B cell (primary cell): Measurements from ENCODE around the gene SIGMAR1. TPM values are rescaled to one million over a fixed set of nuclear protein-coding genes. Genes with fewer than 3 reads are reported as not detected.

Source experiments
- ATAC-seq: fragments of 200-7000 bp; cut with Tn5 transposase; one replicate; pipeline ENCODE4 v1.10.0; 2021; ENCODE audit warnings: low read depth, mild to moderate bottlenecking, moderate number of reproducible peaks, moderate library complexity
- CTCF ChIA-PET: fragments of 350-600 bp; sonication (Branson Sonifier 250); formaldehyde crosslinking; loops from one replicate; lab custom pipeline; 2021; ENCODE audit warnings: antibody characterized with exemption, inconsistent platforms; lab: Charles Lee
- POLR2A ChIA-PET: fragments of 350-600 bp; sonication (Branson Sonifier 250); formaldehyde crosslinking; loops from one replicate; lab custom pipeline; 2021; ENCODE audit warnings: antibody characterized with exemption; lab: Charles Lee
- DNase-seq: peaks from one replicate; pipeline ENCODE4 v3.0.0; 2013
- H2AFZ ChIP-seq: 2 replicates; pipeline ENCODE4 v1.6.1; 2012; ENCODE audit warnings: mild to moderate bottlenecking, low read depth, low read length; ENCODE audit not compliant: insufficient read depth, poor library complexity, severe bottlenecking
- H3K27ac ChIP-seq, 2 donors: 1 replicate in 1 of 2; 2 replicates in 1 of 2; pipeline ENCODE4 v1.5.1; 2012 to 2013; ENCODE audit warnings: low read length in 2 of 2, mild to moderate bottlenecking in 2 of 2, moderate library complexity in 1 of 2
- H3K27me3 ChIP-seq, 4 experiments: fragments of 200-600 bp in 1 of 4; sonication (generic) in 1 of 4; replicated peaks in 1 of 4; 1 replicate in 2 of 4; 2 replicates in 2 of 4; pipeline versions ENCODE4 v1.6.1 to v1.7.0; 2013 to 2016; ENCODE audit warnings: low read length in 3 of 4, mild to moderate bottlenecking in 2 of 4, mixed read lengths in 1 of 4, moderate library complexity in 1 of 4; ENCODE audit not compliant: insufficient read depth in 4 of 4, control insufficient read depth in 3 of 4; ENCODE audit errors: control extremely low read depth in 1 of 4
- H3K36me3 ChIP-seq, 2 experiments: replicated peaks in 1 of 2; 1 replicate in 1 of 2; 2 replicates in 1 of 2; pipeline versions ENCODE4 v1.6.1 to v1.7.1; 2013; ENCODE audit warnings: low read length in 1 of 2; ENCODE audit not compliant: insufficient read depth in 2 of 2, control insufficient read depth in 1 of 2; ENCODE audit errors: control extremely low read depth in 1 of 2, extremely low read depth in 1 of 2
- H3K4me1 ChIP-seq, 2 donors: fragments of 200-600 bp in 1 of 2; sonication (generic) in 1 of 2; 1 replicate in 1 of 2; 2 replicates in 1 of 2; pipeline versions ENCODE4 v1.5.1 to v1.6.1; 2013 to 2017; ENCODE audit warnings: low read length in 2 of 2; ENCODE audit not compliant: control insufficient read depth in 2 of 2, insufficient read depth in 2 of 2
- H3K4me2 ChIP-seq: replicated peaks from 2 replicates; pipeline ENCODE3; 2012; ENCODE audit warnings: mild to moderate bottlenecking, low read depth, low read length; ENCODE audit not compliant: poor library complexity, severe bottlenecking
- H3K4me3 ChIP-seq, 5 experiments: fragments of 200-600 bp in 1 of 5; sonication (generic) in 1 of 5; 1 replicate in 3 of 5; 2 replicates in 2 of 5; pipeline versions ENCODE4 v1.5.1 to v1.7.0; 2011 to 2016; ENCODE audit warnings: low read length in 4 of 5, mild to moderate bottlenecking in 4 of 5, low read depth in 2 of 5, control low read depth in 1 of 5, moderate library complexity in 1 of 5; ENCODE audit not compliant: insufficient read depth in 1 of 5; ENCODE audit errors: control extremely low read depth in 1 of 5, extremely low read depth in 1 of 5
- H3K79me2 ChIP-seq: fragments of 200-600 bp; sonication (generic); one replicate; pipeline ENCODE4 v1.6.0; 2016; ENCODE audit warnings: low read length; ENCODE audit not compliant: control insufficient read depth, insufficient read depth
- H3K9ac ChIP-seq: fragments of 200-600 bp; sonication (generic); 2 replicates; pipeline ENCODE4 v1.6.1; 2017; ENCODE audit warnings: mild to moderate bottlenecking, low read length, moderate library complexity
- H3K9me3 ChIP-seq, 3 donors: one replicate each; pipeline versions ENCODE4 v1.6.1 to v1.7.1; 2013; ENCODE audit warnings: low read length in 2 of 3; ENCODE audit not compliant: control insufficient read depth in 2 of 3, insufficient read depth in 1 of 3; ENCODE audit errors: control extremely low read depth in 1 of 3
- H4K20me1 ChIP-seq: 2 replicates; pipeline ENCODE4 v1.6.0; 2012; ENCODE audit warnings: mild to moderate bottlenecking, low read length; ENCODE audit not compliant: insufficient read depth, control insufficient read depth, poor library complexity, severe bottlenecking
- H3K27ac Mint-ChIP-seq: one replicate; pipeline ENCODE4 v1.8.0; 2021; ENCODE audit warnings: mixed read lengths
- H3K27me3 Mint-ChIP-seq: one replicate; pipeline ENCODE4 v1.8.0; 2021; ENCODE audit warnings: mixed read lengths
- H3K4me1 Mint-ChIP-seq: one replicate; pipeline ENCODE4 v1.8.0; 2021; ENCODE audit warnings: mixed read lengths
- H3K4me3 Mint-ChIP-seq: one replicate; pipeline ENCODE4 v1.8.0; 2021; ENCODE audit warnings: mixed read lengths
- H3K9me3 Mint-ChIP-seq: one replicate; pipeline ENCODE4 v1.8.0; 2022; ENCODE audit warnings: mixed read lengths; ENCODE audit not compliant: insufficient read depth
- EZH2 ChIP-seq: IDR thresholded peaks from 2 replicates; pipeline ENCODE4 v1.6.1; 2012; ENCODE audit warnings: borderline replicate concordance, low read depth, mild to moderate bottlenecking, moderate library complexity, low read length; ENCODE audit not compliant: insufficient read depth, poor library complexity, severe bottlenecking
- WGBS: methylation state at CpG from one replicate; pipeline ENCODE4 v1.1.5; 2013; ENCODE audit warnings: missing lambda C conversion rate; ENCODE audit not compliant: insufficient coverage; 5-methylcytosine and 5-hydroxymethylcytosine counted together
- intact Hi-C: fragments of 100-400 bp; cut with micrococcal nuclease; formaldehyde crosslinking; loops from one replicate; pipeline ENCODE4 v1.10.0; 2022
- polyA plus RNA-seq: library from polyadenylated mRNA; depleted of rRNA; stranded (reverse); fragments of >200 nt; gene quantifications from 2 replicates; pipeline ENCODE4 v1.2.3, GENCODE V29; 2012
- total RNA-seq, 2 donors: library from RNA; stranded (reverse); fragments of 120-200 nt in 1 of 2; gene quantifications; 1 replicate in 1 of 2; 2 replicates in 1 of 2; pipeline versions ENCODE4 v1.2.3 to v1.2.4, GENCODE V29; 2013 to 2022
- TF ChIP-seq, protein P1 (sequence below): fragments of 200-600 bp; IDR thresholded peaks from one replicate; pipeline ENCODE4 v1.8.0; 2022; ENCODE audit warnings: antibody characterized with exemption, mild to moderate bottlenecking

The SIGMAR1 gene
- total and polyA plus RNA-seq, 2 donors (not counting 1 experiment from before 2014, with no cell fraction given), result 21.4 to 30.7 TPM

DNA sequence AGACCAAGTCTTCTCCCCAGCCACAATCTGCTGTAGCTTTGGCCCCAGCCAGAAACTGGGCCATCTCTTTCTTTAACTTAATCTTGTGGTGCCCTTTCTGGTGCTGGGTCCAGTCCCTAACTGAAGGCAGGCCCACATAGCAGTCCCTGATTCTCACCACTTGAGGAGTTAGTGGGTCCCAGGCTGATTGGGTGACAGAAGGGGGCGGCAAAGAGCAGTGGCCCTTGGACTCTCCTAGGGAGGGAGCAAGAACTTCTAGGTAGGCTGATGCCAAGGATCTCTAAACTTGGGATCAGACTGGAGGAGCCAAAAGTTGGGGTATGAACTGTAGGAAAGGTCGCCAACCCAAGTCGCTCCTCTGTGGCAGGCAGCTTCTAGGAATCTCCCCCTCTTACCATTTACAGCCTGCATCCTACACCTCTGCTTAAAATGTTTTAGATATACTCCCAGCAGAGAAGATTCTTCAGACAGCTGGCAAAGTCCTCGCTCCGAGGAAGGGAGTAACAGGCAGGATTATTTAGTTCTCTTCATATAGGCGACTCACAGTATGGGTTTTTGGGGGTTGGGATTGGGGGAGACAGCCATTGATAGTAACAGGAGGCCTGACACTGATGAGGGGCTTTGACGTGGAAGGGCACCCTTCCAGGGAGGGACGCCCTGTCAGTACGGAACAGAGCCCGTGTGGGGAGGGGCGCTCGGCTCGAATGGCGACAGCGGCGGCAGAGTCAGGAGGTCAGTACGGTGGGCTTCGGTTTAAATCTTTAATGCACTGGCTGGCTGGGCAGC, 26.9 kb upstream of the SIGMAR1 start:
- peaks cover 0 to 10% (median 0%) of the 10 kb centered on the region in 3 donors for H3K9me3 ChIP-seq
- ChIA-PET POLR2A (interaction anchor here (1.0 to 1.8 kb wide), 4 partner anchors 10 to 27 kb away, joined by 3 to 13 read pairs (median 8); partner anchors contain the start of genes GALT and SIGMAR1), CTCF (interaction anchor here (0.7 to 4.9 kb wide), 7 partner anchors 17 to 416 kb away, joined by 3 to 34 read pairs (median 5); partner anchors contain the start of genes FANCG, GALT and SIGMAR1)
- H3K9me3 Mint-ChIP-seq, result peaks cover 4% of the 10 kb centered on the region
- H3K36me3 ChIP-seq, result no peaks in the 10 kb centered on the region
- peak overlapping the region; percentile 92 for H3K27ac Mint-ChIP-seq
- H3K4me2 ChIP-seq, result peak overlapping the region; percentile 99
- H3K4me1 Mint-ChIP-seq, result peaks cover 20% of the 10 kb centered on the region
- no peak for TF ChIP-seq EZH2
- TF ChIP-seq, protein P1, sequence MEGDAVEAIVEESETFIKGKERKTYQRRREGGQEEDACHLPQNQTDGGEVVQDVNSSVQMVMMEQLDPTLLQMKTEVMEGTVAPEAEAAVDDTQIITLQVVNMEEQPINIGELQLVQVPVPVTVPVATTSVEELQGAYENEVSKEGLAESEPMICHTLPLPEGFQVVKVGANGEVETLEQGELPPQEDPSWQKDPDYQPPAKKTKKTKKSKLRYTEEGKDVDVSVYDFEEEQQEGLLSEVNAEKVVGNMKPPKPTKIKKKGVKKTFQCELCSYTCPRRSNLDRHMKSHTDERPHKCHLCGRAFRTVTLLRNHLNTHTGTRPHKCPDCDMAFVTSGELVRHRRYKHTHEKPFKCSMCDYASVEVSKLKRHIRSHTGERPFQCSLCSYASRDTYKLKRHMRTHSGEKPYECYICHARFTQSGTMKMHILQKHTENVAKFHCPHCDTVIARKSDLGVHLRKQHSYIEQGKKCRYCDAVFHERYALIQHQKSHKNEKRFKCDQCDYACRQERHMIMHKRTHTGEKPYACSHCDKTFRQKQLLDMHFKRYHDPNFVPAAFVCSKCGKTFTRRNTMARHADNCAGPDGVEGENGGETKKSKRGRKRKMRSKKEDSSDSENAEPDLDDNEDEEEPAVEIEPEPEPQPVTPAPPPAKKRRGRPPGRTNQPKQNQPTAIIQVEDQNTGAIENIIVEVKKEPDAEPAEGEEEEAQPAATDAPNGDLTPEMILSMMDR, result peak; percentile 86
- H3K4me3 Mint-ChIP-seq, result peak overlapping the region; percentile 94
- intact Hi-C loops, result loop anchor here (1.0 to 5.0 kb wide), 7 partner anchors 18 to 1148 kb away; partner anchors contain the start of genes DNAJB5, GALT, MYORG and RPP25L
- H2AFZ ChIP-seq, result peak overlapping the region; percentile 91
- H4K20me1 ChIP-seq, result no peaks in the 10 kb centered on the region
- H3K27me3 Mint-ChIP-seq, result no peaks in the 10 kb centered on the region
- no peaks in the 10 kb centered on the region for H3K79me2 ChIP-seq
- peak overlapping the region; percentile 1 to 87 (median 83) for H3K4me3 ChIP-seq
- peak overlapping the region; percentile 97 for H3K9ac ChIP-seq
- 8% methylated on average over 14 of the region's 18 CpGs for WGBS
- H3K27ac ChIP-seq, result no peak overlapping the region
- DNase-seq (peak; percentile 81), ATAC-seq (peak; percentile 44)
- H3K4me1 ChIP-seq, result peaks cover 10 to 18% of the 10 kb centered on the region in 2 donors
- no peaks in the 10 kb centered on the region for H3K27me3 ChIP-seq

DNA sequence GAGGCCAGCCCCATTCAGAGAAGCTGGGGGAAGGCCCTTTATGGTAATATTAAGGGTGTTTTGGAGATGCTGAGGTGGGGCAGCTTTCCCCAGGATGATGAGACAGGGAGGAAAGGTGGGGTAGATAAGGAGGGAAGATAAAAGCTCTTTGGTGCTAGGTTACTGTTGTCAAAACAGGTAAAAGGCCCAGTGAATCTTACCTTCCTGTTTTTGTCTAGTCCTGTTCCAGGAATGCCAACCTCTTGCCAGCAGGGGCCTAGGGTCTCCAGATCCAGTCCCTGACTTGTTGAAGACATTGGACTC, 25.7 kb upstream of the SIGMAR1 start:
- Histone ChIP-seq H3K4me3 (no peak overlapping the region), H3K79me2 (no peaks in the 10 kb centered on the region), H4K20me1 (no peaks in the 10 kb centered on the region), H3K4me2 (no peak overlapping the region), H3K9ac (no peak overlapping the region), H2AFZ (no peak overlapping the region), H3K27ac (no peak overlapping the region), H3K9me3 (peaks cover 0 to 8% (median 0%) of the 10 kb centered on the region in 3 donors), H3K27me3 (no peaks in the 10 kb centered on the region), H3K36me3 (no peaks in the 10 kb centered on the region), H3K4me1 (peaks cover 10 to 18% of the 10 kb centered on the region in 2 donors)
- ATAC-seq, result no peak
- DNase-seq, result no peak
- H3K27me3 Mint-ChIP-seq, result no peaks in the 10 kb centered on the region
- ChIA-PET POLR2A (no interaction called here), CTCF (interaction anchor here (1.8 to 4.9 kb wide), 3 partner anchors 16 to 39 kb away, joined by 5 to 34 read pairs (median 8); partner anchors contain the start of gene GALT)
- no peak overlapping the region for H3K27ac Mint-ChIP-seq
- TF ChIP-seq EZH2, result no peak
- TF ChIP-seq, protein P1, result no peak
- H3K4me1 Mint-ChIP-seq, result peaks cover 20% of the 10 kb centered on the region
- intact Hi-C loops, result no loop called here
- no peak overlapping the region for H3K4me3 Mint-ChIP-seq
- H3K9me3 Mint-ChIP-seq, result no peaks in the 10 kb centered on the region
